ENCODE data around the gene HIKESHI. TPM values are rescaled to one million over a fixed set of nuclear protein-coding genes. Genes with fewer than 3 reads are reported as not detected.

The HIKESHI gene, protein sequence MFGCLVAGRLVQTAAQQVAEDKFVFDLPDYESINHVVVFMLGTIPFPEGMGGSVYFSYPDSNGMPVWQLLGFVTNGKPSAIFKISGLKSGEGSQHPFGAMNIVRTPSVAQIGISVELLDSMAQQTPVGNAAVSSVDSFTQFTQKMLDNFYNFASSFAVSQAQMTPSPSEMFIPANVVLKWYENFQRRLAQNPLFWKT
- total RNA-seq (2014; rRNA removed) (13.1 and 16.0 TPM in 2 replicates), Bru-seq, nascent RNA (percentile 59 among the genes with signal in this experiment), BruChase-seq, experiment 1, labeled RNA remaining after a 6-hour chase (percentile 56 among the genes with signal in this experiment), BruChase-seq, experiment 2, labeled RNA remaining after a 2-hour chase (percentile 61 among the genes with signal in this experiment)
- long read RNA-seq, transcript HIKESHI-201 (5 exons, 1,113 nt), result major isoform, 16 of 32 reads
- long read RNA-seq, partial matches to known transcripts, result 2 of 32 reads
- long read RNA-seq, other reads (novel, unspliced or antisense), result 9 of 32 reads

DNA sequence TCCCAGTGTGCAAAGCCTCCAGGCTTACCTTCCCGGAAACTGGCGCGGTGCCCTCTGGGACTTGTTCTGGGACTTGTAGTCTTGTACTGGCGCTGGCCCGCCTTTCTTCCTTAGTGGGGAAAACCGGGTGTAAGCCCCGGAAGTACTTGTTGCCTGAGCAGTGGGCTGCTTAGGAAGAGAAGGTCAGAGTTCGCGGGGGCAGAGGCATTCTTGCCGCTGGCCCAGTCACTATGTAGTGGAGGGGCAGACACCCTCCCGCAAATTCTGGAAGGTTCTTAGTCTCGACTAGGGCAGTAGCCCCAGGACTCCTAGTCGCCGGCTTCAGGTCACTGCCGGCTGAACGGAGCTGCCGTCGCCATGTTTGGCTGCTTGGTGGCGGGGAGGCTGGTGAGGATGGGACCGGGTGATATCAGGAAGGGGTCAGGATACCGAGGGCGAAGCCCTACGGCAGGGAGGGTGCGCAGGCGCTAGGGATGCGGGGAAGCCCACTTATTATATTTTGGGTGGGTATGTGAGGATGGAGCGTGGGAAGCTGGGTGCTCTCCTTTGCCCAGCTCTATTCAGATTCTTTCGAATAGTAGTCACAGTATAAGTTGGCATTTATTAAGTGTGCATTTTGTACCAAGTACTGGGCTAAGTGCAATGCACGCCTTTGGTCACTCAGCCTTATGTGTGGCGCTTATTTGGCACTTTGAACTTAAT, at the start of gene HIKESHI:
HIKESHI (plus strand) TSS at position 149 of the 702 bp plus-strand sequence; CDS start at position 358, 209 bp downstream.
- intact Hi-C loops (cut with micrococcal nuclease), result no loop called here
- peak within 1 kb of the TSS; percentile 90 for H3K4me2 ChIP-seq (ENCODE audit: low read length)
- peaks cover 28% of the 10 kb centered on the region for H3K79me2 ChIP-seq (ENCODE audit: low read length)
- H4K20me1 ChIP-seq (ENCODE audit: low read length), result no peaks in the 10 kb centered on the region
- 0 out of 2 replicates have a peak, but pooled peaks cover 4% of the 10 kb centered on the region for H3K4me1 ChIP-seq (ENCODE audit: insufficient read depth, low read length)
- no peaks in the 10 kb centered on the region for H3K36me3 ChIP-seq (ENCODE audit: low read depth, low read length)
- TSS peak; percentile 65 for BruUV-seq (replicated peaks)
- TF ChIP-seq EZH2phosphoT487 (IDR thresholded peaks at IDR 0.05; ENCODE audit: borderline replicate concordance, low read length), result no peak
- TF ChIP-seq, protein P1, sequence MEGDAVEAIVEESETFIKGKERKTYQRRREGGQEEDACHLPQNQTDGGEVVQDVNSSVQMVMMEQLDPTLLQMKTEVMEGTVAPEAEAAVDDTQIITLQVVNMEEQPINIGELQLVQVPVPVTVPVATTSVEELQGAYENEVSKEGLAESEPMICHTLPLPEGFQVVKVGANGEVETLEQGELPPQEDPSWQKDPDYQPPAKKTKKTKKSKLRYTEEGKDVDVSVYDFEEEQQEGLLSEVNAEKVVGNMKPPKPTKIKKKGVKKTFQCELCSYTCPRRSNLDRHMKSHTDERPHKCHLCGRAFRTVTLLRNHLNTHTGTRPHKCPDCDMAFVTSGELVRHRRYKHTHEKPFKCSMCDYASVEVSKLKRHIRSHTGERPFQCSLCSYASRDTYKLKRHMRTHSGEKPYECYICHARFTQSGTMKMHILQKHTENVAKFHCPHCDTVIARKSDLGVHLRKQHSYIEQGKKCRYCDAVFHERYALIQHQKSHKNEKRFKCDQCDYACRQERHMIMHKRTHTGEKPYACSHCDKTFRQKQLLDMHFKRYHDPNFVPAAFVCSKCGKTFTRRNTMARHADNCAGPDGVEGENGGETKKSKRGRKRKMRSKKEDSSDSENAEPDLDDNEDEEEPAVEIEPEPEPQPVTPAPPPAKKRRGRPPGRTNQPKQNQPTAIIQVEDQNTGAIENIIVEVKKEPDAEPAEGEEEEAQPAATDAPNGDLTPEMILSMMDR (conservative IDR thresholded peaks at IDR 0.05; ENCODE audit: low read depth, low read length), result no peak
- no peak for TF ChIP-seq EZH2 (IDR thresholded peaks at IDR 0.05; ENCODE audit: low read length, unreplicated experiment)
- H3K9me3 ChIP-seq (ENCODE audit: low read length), result no peaks in the 10 kb centered on the region
- H3K4me3 ChIP-seq (ENCODE audit: low read length), result peak within 1 kb of the TSS; percentile 97
- CTCF ChIA-PET, result interaction anchor here (0.6 kb wide), 1 partner anchor 351 kb away, joined by 3 read pairs; no protein-coding TSS in a partner anchor
- POLR2A ChIA-PET (ENCODE audit: unreplicated experiment), result no interaction called here
- ATAC-seq, result peak; percentile 99
- H3K9me2 ChIP-seq (replicated peaks; ENCODE audit: low read length), result no peaks in the 10 kb centered on the region
- H3K9ac ChIP-seq (ENCODE audit: low read length), result peak within 1 kb of the TSS; percentile 88
- peak within 1 kb of the TSS; percentile 99 for H2AFZ ChIP-seq (ENCODE audit: low read length)
- H3K27me3 ChIP-seq (ENCODE audit: low read length), result no peaks in the 10 kb centered on the region
- H3K27ac ChIP-seq (ENCODE audit: low read length), result peak within 1 kb of the TSS; percentile 42
- no peaks in the 10 kb centered on the region for H3F3A ChIP-seq (ENCODE audit: low read length, unreplicated experiment)
- peak; percentile 96 for DNase-seq

DNA sequence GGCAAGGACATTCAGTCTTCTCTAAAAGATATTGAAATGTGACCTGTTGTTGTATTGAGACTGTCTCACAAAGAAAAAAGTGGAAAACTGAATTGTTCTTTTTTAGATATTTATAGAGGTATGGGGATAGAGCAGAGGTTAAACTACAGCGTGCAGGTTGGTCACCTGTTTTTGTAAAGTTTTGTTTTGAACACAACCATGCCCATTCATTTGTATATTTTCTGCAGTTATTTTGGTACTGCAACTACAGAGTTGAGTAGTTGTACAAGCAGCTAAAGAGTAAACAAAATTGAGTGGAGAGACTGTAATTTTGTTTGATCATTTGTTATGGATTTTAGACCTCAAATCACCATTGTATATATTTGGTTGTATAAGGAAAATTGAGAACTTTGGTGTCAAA, 46.1 kb upstream of the HIKESHI start:
- ATAC-seq (no peak), DNase-seq (no peak)
- H3K79me2 ChIP-seq (ENCODE audit: low read length), result peaks cover 43% of the 10 kb centered on the region
- H2AFZ ChIP-seq (ENCODE audit: low read length), result no peak overlapping the region
- no peak overlapping the region for H3K27ac ChIP-seq (ENCODE audit: low read length)
- H3K4me1 ChIP-seq (ENCODE audit: insufficient read depth, low read length), result no peaks in the 10 kb centered on the region
- H3K9me3 ChIP-seq (ENCODE audit: low read length), result no peaks in the 10 kb centered on the region
- TF ChIP-seq EZH2phosphoT487 (IDR thresholded peaks at IDR 0.05; ENCODE audit: borderline replicate concordance, low read length) (no peak), EZH2 (IDR thresholded peaks at IDR 0.05; ENCODE audit: low read length, unreplicated experiment) (no peak)
- TF ChIP-seq, protein P1 (conservative IDR thresholded peaks at IDR 0.05; ENCODE audit: low read depth, low read length), result no peak
- H3F3A ChIP-seq (ENCODE audit: low read length, unreplicated experiment), result no peaks in the 10 kb centered on the region
- H3K9me2 ChIP-seq (replicated peaks; ENCODE audit: low read length), result no peaks in the 10 kb centered on the region
- ChIA-PET CTCF (no interaction called here), POLR2A (ENCODE audit: unreplicated experiment) (no interaction called here)
- peaks cover 11% of the 10 kb centered on the region; the same call in 1 of the 2 replicates for H3K36me3 ChIP-seq (ENCODE audit: low read depth, low read length)
- BruUV-seq (replicated peaks), result no TSS peak
- H3K9ac ChIP-seq (ENCODE audit: low read length), result no peak overlapping the region
- no peak overlapping the region for H3K4me2 ChIP-seq (ENCODE audit: low read length)
- no peaks in the 10 kb centered on the region for H3K27me3 ChIP-seq (ENCODE audit: low read length)
- intact Hi-C loops (cut with micrococcal nuclease), result no loop called here
- H3K4me3 ChIP-seq (ENCODE audit: low read length), result no peak overlapping the region
- H4K20me1 ChIP-seq (ENCODE audit: low read length), result no peaks in the 10 kb centered on the region
